WTC11 (cell line): ENCODE measurements around the gene CREM. TPM values are rescaled to one million over a fixed set of nuclear protein-coding genes. Genes with fewer than 3 reads are reported as not detected.

Experiments used
- ATAC-seq: fragments of 200-7000 bp; cut with Tn5 transposase; 2 replicates; pipeline ENCODE4 v1.10.0; 2021; ENCODE audit warnings: mild to moderate bottlenecking, moderate library complexity
- CTCF ChIA-PET: fragments of 300-600 bp; sonication (Branson Sonifier 250); formaldehyde crosslinking; loops from one replicate; lab custom pipeline; 2021; ENCODE audit warnings: antibody characterized with exemption; lab: Charles Lee
- POLR2A ChIA-PET: fragments of 350-600 bp; sonication (Branson Sonifier 250); formaldehyde crosslinking; loops from one replicate; lab custom pipeline; 2021; ENCODE audit warnings: antibody characterized with exemption; lab: Charles Lee
- DNase-seq: peaks from one replicate; pipeline ENCODE4 v3.0.0; 2021; ENCODE audit warnings: low spot score
- H3K27ac Mint-ChIP-seq: 2 replicates; pipeline ENCODE4 v1.8.0; 2021; ENCODE audit warnings: mixed read lengths
- H3K27me3 Mint-ChIP-seq: 2 replicates; pipeline ENCODE4 v1.8.0; 2021; ENCODE audit warnings: low read depth, mild to moderate bottlenecking, moderate library complexity, mixed read lengths
- H3K36me3 Mint-ChIP-seq: 2 replicates; pipeline ENCODE4 v1.8.0; 2021; ENCODE audit warnings: mixed read lengths
- H3K4me1 Mint-ChIP-seq: 2 replicates; pipeline ENCODE4 v1.8.0; 2022; ENCODE audit warnings: mixed read lengths
- H3K4me3 Mint-ChIP-seq: 2 replicates; pipeline ENCODE4 v1.8.0; 2021; ENCODE audit warnings: mild to moderate bottlenecking, moderate library complexity, mixed read lengths
- H3K9me3 Mint-ChIP-seq: 2 replicates; pipeline ENCODE4 v1.8.0; 2021; ENCODE audit warnings: mixed read lengths
- AFF4 ChIP-seq: sonication (generic); formaldehyde crosslinking; IDR thresholded peaks from 2 replicates; pipeline ENCODE4 v1.8.1; 2023; ENCODE audit warnings: mild to moderate bottlenecking, missing genetic modification reagents, borderline replicate concordance
- CREM ChIP-seq: sonication (generic); formaldehyde crosslinking; IDR thresholded peaks from 2 replicates; pipeline ENCODE4 v1.8.1; 2022; ENCODE audit warnings: mild to moderate bottlenecking, missing genetic modification reagents, moderate library complexity
- E2F1 ChIP-seq: sonication (generic); formaldehyde crosslinking; IDR thresholded peaks from 2 replicates; pipeline ENCODE4 v1.8.0; 2022; ENCODE audit warnings: mild to moderate bottlenecking, missing genetic modification reagents
- ELF4 ChIP-seq: sonication (generic); formaldehyde crosslinking; IDR thresholded peaks from 2 replicates; pipeline ENCODE4 v1.8.1; 2022; ENCODE audit warnings: low read depth, mild to moderate bottlenecking, moderate library complexity, missing genetic modification reagents
- ETV6 ChIP-seq: sonication (generic); formaldehyde crosslinking; IDR thresholded peaks from 2 replicates; pipeline ENCODE4 v1.8.1; 2022; ENCODE audit warnings: mild to moderate bottlenecking, missing genetic modification reagents
- FOXK1 ChIP-seq: sonication (generic); formaldehyde crosslinking; IDR thresholded peaks from 2 replicates; pipeline ENCODE4 v1.8.0; 2022; ENCODE audit warnings: mild to moderate bottlenecking, moderate library complexity, missing genetic modification reagents
- GABPB1 ChIP-seq: sonication (generic); formaldehyde crosslinking; IDR thresholded peaks from 2 replicates; pipeline ENCODE4 v1.8.1; 2023; ENCODE audit warnings: mild to moderate bottlenecking, missing genetic modification reagents
- GRHL2 ChIP-seq: fragments of 250-450 bp; sonication (Bioruptor Pico); IDR thresholded peaks from 2 replicates; pipeline ENCODE4 v1.8.0; 2022; ENCODE audit warnings: mild to moderate bottlenecking, moderate library complexity; ENCODE audit not compliant: insufficient replicate concordance, severe bottlenecking
- HMGXB4 ChIP-seq: sonication (generic); formaldehyde crosslinking; IDR thresholded peaks from 2 replicates; pipeline ENCODE4 v1.8.1; 2023; ENCODE audit warnings: mild to moderate bottlenecking, moderate library complexity, missing genetic modification reagents
- KAT7 ChIP-seq: sonication (generic); formaldehyde crosslinking; IDR thresholded peaks from 2 replicates; pipeline ENCODE4 v1.8.1; 2023; ENCODE audit warnings: missing genetic modification reagents, mild to moderate bottlenecking, borderline replicate concordance
- MLX ChIP-seq: sonication (generic); formaldehyde crosslinking; IDR thresholded peaks from 2 replicates; pipeline ENCODE4 v1.8.1; 2023; ENCODE audit warnings: mild to moderate bottlenecking, missing genetic modification reagents, moderate library complexity
- MYBL2 ChIP-seq: sonication (generic); formaldehyde crosslinking; IDR thresholded peaks from 2 replicates; pipeline ENCODE4 v1.8.1; 2023; ENCODE audit warnings: mild to moderate bottlenecking, moderate library complexity, missing genetic modification reagents
- NR2C2 ChIP-seq: sonication (generic); formaldehyde crosslinking; IDR thresholded peaks from 2 replicates; pipeline ENCODE4 v1.8.0; 2022; ENCODE audit warnings: mild to moderate bottlenecking, missing genetic modification reagents
- RORB ChIP-seq: fragments of 250-450 bp; sonication (Bioruptor Pico); IDR thresholded peaks from 2 replicates; pipeline ENCODE4 v1.9.0; 2021; ENCODE audit warnings: mild to moderate bottlenecking
- TEAD4 ChIP-seq: sonication (generic); formaldehyde crosslinking; IDR thresholded peaks from 2 replicates; pipeline ENCODE4 v1.8.0; 2022; ENCODE audit warnings: mild to moderate bottlenecking, missing genetic modification reagents
- TP53 ChIP-seq: sonication (generic); formaldehyde crosslinking; IDR thresholded peaks from 2 replicates; pipeline ENCODE4 v1.8.1; 2023; ENCODE audit warnings: mild to moderate bottlenecking, missing genetic modification reagents
- USF2 ChIP-seq: sonication (generic); formaldehyde crosslinking; IDR thresholded peaks from 2 replicates; pipeline ENCODE4 v1.8.1; 2023; ENCODE audit warnings: mild to moderate bottlenecking, missing genetic modification reagents, moderate library complexity
- ZNF263 ChIP-seq: sonication (generic); formaldehyde crosslinking; IDR thresholded peaks from 2 replicates; pipeline ENCODE4 v1.8.1; 2022; ENCODE audit warnings: low read depth, mild to moderate bottlenecking, moderate library complexity, missing genetic modification reagents
- total RNA-seq: library from RNA; stranded (reverse); gene quantifications from 3 replicates; pipeline ENCODE4 v1.2.3, GENCODE V29; 2021
- TF ChIP-seq, protein P1 (sequence below): sonication (generic); formaldehyde crosslinking; IDR thresholded peaks from 2 replicates; pipeline ENCODE4 v1.8.1; 2022; ENCODE audit warnings: low read depth, mild to moderate bottlenecking, moderate library complexity, missing genetic modification reagents, borderline replicate concordance
- TF ChIP-seq, protein P2 (sequence below): fragments of 250-450 bp; sonication (Bioruptor Pico); conservative IDR thresholded peaks from 2 replicates; pipeline ENCODE4 v1.9.0; 2021; ENCODE audit warnings: mild to moderate bottlenecking
- TF ChIP-seq, protein P3 (sequence below): sonication (generic); formaldehyde crosslinking; IDR thresholded peaks from 2 replicates; pipeline ENCODE4 v1.8.0; 2023; ENCODE audit warnings: mild to moderate bottlenecking, missing genetic modification reagents

CREM gene
- total RNA-seq, 1 experiment from 2014 or later, result 23.6 TPM

DNA sequence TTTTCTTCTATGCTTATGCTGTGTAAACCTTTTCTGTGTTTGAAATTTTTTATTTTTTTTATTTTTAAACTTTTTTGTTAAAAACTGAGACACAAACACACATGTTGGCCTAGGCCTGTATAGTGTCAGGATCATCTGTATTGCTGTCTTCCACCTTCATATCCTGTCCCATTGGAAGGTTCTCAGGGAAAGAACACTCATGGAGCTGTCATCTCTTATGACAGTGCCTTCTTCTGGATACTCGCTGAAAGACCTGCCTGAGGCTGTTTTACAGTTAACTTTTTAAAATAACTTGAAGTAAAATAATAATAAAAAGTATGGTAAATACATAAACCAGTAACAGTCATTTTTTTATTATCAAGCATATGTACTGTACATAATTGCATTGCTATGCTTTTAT lies 34.1 kb downstream of the CREM start:
- no peak for TF ChIP-seq USF2
- TF ChIP-seq KAT7, result no peak
- TF ChIP-seq, protein P1, sequence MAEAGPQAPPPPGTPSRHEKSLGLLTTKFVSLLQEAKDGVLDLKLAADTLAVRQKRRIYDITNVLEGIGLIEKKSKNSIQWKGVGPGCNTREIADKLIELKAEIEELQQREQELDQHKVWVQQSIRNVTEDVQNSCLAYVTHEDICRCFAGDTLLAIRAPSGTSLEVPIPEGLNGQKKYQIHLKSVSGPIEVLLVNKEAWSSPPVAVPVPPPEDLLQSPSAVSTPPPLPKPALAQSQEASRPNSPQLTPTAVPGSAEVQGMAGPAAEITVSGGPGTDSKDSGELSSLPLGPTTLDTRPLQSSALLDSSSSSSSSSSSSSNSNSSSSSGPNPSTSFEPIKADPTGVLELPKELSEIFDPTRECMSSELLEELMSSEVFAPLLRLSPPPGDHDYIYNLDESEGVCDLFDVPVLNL (CRISPR knock-in tag), result no peak
- no peak for TF ChIP-seq GRHL2 (CRISPR knock-in tag)
- no peak for TF ChIP-seq FOXK1 (CRISPR knock-in tag)
- TF ChIP-seq E2F1 (CRISPR knock-in tag), result no peak
- TF ChIP-seq, protein P2, sequence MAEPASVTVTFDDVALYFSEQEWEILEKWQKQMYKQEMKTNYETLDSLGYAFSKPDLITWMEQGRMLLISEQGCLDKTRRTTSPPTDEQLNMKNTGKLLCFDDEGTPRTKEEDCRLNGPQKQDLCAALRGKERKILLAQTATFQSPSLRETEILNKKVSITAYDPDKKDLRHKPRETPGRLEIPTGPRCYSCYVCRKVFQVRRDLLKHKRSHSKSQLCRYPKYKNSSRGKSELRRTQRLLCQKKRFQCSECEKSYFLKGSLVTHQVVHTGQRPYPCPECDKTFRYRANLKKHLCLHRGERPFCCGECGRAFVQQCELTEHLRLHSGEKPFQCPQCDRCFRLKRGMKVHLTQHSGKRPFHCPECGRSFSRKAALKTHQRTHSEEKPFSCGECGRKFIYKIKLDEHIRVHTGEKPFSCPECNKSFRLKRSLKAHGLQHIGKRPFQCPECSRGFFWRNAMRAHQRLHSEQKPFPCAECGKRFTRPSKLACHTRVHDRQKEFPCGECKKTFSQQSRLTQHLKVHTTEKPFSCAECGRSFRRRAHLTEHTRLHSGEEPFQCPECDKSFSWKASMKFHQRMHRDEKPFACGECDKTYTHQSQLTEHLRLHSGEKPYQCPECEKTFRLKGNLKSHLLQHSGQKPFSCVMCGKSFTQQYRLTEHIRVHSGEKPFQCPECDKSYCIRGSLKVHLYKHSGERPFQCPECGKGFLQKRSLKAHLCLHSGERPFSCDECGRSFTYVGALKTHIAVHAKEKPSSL (CRISPR knock-in tag), result no peak
- no peak for TF ChIP-seq ELF4
- no peak for TF ChIP-seq ZNF263 (CRISPR knock-in tag)
- TF ChIP-seq NR2C2 (CRISPR knock-in tag), result no peak
- TF ChIP-seq CREM (CRISPR knock-in tag), result no peak
- TF ChIP-seq TEAD4 (CRISPR knock-in tag), result no peak
- no peak for TF ChIP-seq TP53 (CRISPR knock-in tag)
- TF ChIP-seq MLX (CRISPR knock-in tag), result no peak
- ChIA-PET POLR2A (no interaction called here), CTCF (no interaction called here)
- no peak overlapping the region for H3K4me3 Mint-ChIP-seq
- ATAC-seq (no peak), DNase-seq (no peak)
- peaks cover 3% of the 10 kb centered on the region; the same call in 1 of the 2 replicates for H3K36me3 Mint-ChIP-seq
- H3K27ac Mint-ChIP-seq, result no peak overlapping the region
- peaks cover 11% of the 10 kb centered on the region for H3K9me3 Mint-ChIP-seq
- H3K4me1 Mint-ChIP-seq, result 0 out of 2 replicates have a peak, but pooled peaks cover 3% of the 10 kb centered on the region
- H3K27me3 Mint-ChIP-seq, result no peaks in the 10 kb centered on the region

- H3K36me3 Mint-ChIP-seq, result peaks cover 3% of the 10 kb centered on the region; the same call in 1 of the 2 replicates
- H3K4me1 Mint-ChIP-seq, result 0 out of 2 replicates have a peak, but pooled peaks cover 3% of the 10 kb centered on the region
- no peak overlapping the region for H3K27ac Mint-ChIP-seq
- no peaks in the 10 kb centered on the region for H3K27me3 Mint-ChIP-seq
- H3K9me3 Mint-ChIP-seq, result peaks cover 11% of the 10 kb centered on the region
- CTCF ChIA-PET, result no interaction called here
- no peak overlapping the region for H3K4me3 Mint-ChIP-seq
- POLR2A ChIA-PET, result no interaction called here
- DNase-seq (no peak), ATAC-seq (no peak)
- TF ChIP-seq AFF4 (CRISPR knock-in tag), result no peak
- no peak for TF ChIP-seq KAT7
- TF ChIP-seq ETV6 (CRISPR knock-in tag), result no peak
- TF ChIP-seq, protein P3, sequence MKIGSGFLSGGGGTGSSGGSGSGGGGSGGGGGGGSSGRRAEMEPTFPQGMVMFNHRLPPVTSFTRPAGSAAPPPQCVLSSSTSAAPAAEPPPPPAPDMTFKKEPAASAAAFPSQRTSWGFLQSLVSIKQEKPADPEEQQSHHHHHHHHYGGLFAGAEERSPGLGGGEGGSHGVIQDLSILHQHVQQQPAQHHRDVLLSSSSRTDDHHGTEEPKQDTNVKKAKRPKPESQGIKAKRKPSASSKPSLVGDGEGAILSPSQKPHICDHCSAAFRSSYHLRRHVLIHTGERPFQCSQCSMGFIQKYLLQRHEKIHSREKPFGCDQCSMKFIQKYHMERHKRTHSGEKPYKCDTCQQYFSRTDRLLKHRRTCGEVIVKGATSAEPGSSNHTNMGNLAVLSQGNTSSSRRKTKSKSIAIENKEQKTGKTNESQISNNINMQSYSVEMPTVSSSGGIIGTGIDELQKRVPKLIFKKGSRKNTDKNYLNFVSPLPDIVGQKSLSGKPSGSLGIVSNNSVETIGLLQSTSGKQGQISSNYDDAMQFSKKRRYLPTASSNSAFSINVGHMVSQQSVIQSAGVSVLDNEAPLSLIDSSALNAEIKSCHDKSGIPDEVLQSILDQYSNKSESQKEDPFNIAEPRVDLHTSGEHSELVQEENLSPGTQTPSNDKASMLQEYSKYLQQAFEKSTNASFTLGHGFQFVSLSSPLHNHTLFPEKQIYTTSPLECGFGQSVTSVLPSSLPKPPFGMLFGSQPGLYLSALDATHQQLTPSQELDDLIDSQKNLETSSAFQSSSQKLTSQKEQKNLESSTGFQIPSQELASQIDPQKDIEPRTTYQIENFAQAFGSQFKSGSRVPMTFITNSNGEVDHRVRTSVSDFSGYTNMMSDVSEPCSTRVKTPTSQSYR (CRISPR knock-in tag), result no peak
- TF ChIP-seq GABPB1 (CRISPR knock-in tag), result no peak
- TF ChIP-seq MYBL2 (CRISPR knock-in tag), result no peak
- TF ChIP-seq FOXK1 (CRISPR knock-in tag), result no peak
- no peak for TF ChIP-seq ELF4
- TF ChIP-seq HMGXB4 (CRISPR knock-in tag), result no peak
- no peak for TF ChIP-seq RORB (CRISPR knock-in tag)
Observed at GRCh38 chr10:35161906-35162305, 35.3 kb downstream of the CREM start.
